Heart right ventricle (tissue), 16 donors: ENCODE results near the gene TESMIN. TPM values are rescaled to one million over a fixed set of nuclear protein-coding genes. Genes with fewer than 3 reads are reported as not detected.

Source experiments
- ATAC-seq, 8 donors: fragments of 200-7000 bp; cut with Tn5 transposase; one replicate each; pipeline ENCODE4 v1.9.1; 2020; ENCODE audit warnings: mild to moderate bottlenecking in 8 of 8, moderate library complexity in 8 of 8, moderate number of reproducible peaks in 1 of 8
- DNase-seq, 2 donors: peaks; one replicate each; pipeline ENCODE4 v3.0.0-alpha.2; 2020
- H3K27ac ChIP-seq, 10 donors: fragments of 200-600 bp; sonication (generic) in 2 of 10; one replicate each; pipeline versions ENCODE4 v1.5.0 to v1.8.0; 2020 to 2022; ENCODE audit warnings: mild to moderate bottlenecking in 3 of 10
- H3K27me3 ChIP-seq, 7 donors: fragments of 200-600 bp; one replicate each; pipeline ENCODE4 v1.8.0; 2021 to 2022; ENCODE audit warnings: mild to moderate bottlenecking in 2 of 7
- H3K36me3 ChIP-seq, 9 donors: fragments of 200-600 bp; sonication (generic) in 1 of 9; one replicate each; pipeline versions ENCODE4 v1.5.0 to v1.8.0; 2020 to 2022; ENCODE audit warnings: mild to moderate bottlenecking in 2 of 9
- H3K4me1 ChIP-seq, 9 donors: fragments of 200-600 bp; sonication (generic) in 1 of 9; one replicate each; pipeline versions ENCODE4 v1.5.0 to v1.8.0; 2020 to 2022; ENCODE audit warnings: mild to moderate bottlenecking in 4 of 9
- H3K4me3 ChIP-seq, 10 donors: fragments of 200-600 bp; sonication (generic) in 2 of 10; one replicate each; pipeline versions ENCODE4 v1.5.0 to v1.8.0; 2020 to 2022; ENCODE audit warnings: mild to moderate bottlenecking in 7 of 10, moderate library complexity in 2 of 10
- H3K9me3 ChIP-seq, 11 donors: fragments of 200-600 bp in 10 of 11; sonication (generic) in 2 of 11; one replicate each; pipeline versions ENCODE4 v1.5.0 to v1.8.0; 2013 to 2022; ENCODE audit warnings: mild to moderate bottlenecking in 2 of 11, control low read depth in 1 of 11, moderate library complexity in 1 of 11
- CTCF ChIP-seq, 9 donors: fragments of 200-600 bp; sonication (generic) in 2 of 9; IDR thresholded peaks; one replicate each; pipeline versions ENCODE4 v1.5.0 to v1.8.0; 2021 to 2022; ENCODE audit warnings: antibody characterized with exemption in 9 of 9, mild to moderate bottlenecking in 5 of 9, moderate library complexity in 1 of 9
- WGBS, 2 donors: extraction: QIAGEN DNeasy Blood & Tissue Kit; methylation state at CpG; one replicate each; pipeline ENCODE4 v1.1.7; 2013; ENCODE audit warnings: inconsistent platforms in 1 of 2; 5-methylcytosine and 5-hydroxymethylcytosine counted together
- intact Hi-C, 10 donors: fragments of 100-400 bp; cut with DNase I; formaldehyde crosslinking; loops; one replicate each; pipeline versions ENCODE4 v1.11.1 to v1.14.2; 2022
- polyA plus RNA-seq, 2 donors: library from polyadenylated mRNA; stranded (reverse); fragments of 200-250 nt; gene quantifications; one replicate each; pipeline ENCODE4 v1.2.3, GENCODE V29; 2013
- total RNA-seq, 10 donors: library from RNA; stranded (reverse); fragmentation: NEBNext Ultra II Directional in 3 of 10; extraction: Animal tissue kit (Norgen Biotek cat#: 25700) in 3 of 10; gene quantifications; one replicate each; pipeline versions ENCODE4 v1.2.1 to v1.2.4, GENCODE V29; 2021 to 2023
- donor health status: Arrhythmogenic right ventricular cardiomyopathy.
- donor health status: ischemic (EF 13 %, LVEDD 7.1; RV severe dilation, severe dysfunction).
- donor health status: healthy with polysubstance abuse.
- donor health status: DM: no; HTN: yes; CAD: no.
- donor health status: DM: no; HTN: no; CAD: no.
- donor health status: ischemic (EF 25% LVEDD 6.9; RV normal size, moderate dysfunction).
- donor health status: ischemic (EF 25% LVEDD 5.7; RV mildly dilated, moderate dysfunction).
- donor health status: healthy.
- donor health status: DM: yes; HTN: yes; CAD: no.
- donor health status: Ischemic cardiomyopathy.
- donor health status: ischemic (EF 35%, LVEDD 5.7; RV mildly dilated, moderate dysfunction).
- donor health status: nonischemic (EF 11% LVEDD 7.7; RV severe dilation, severe dysfunction).
- donor health status: DM: yes; HTN: yes; CAD: no.
- donor health status: PGD.
- donor health status: ischemic (EF 29% LVEDD 5.4; RV normal size, mild dysfunction).
- donor health status: nonischemic (EF 23%, LVEDD 6.1; RV moderate dilation, normal function).

The TESMIN gene
- total and polyA plus RNA-seq, 12 donors = 0.13 to 2.6 (median 0.63) TPM; not detected in 2

- DNase-seq = no peak
- H3K9me3 ChIP-seq = no peaks in the 10 kb centered on the region
- no peak for TF ChIP-seq CTCF (IDR thresholded peaks at IDR 0.05)
These were observed 37.1 kb downstream of the TESMIN start for GRCh38 chr11:68714060-68714856.

DNA sequence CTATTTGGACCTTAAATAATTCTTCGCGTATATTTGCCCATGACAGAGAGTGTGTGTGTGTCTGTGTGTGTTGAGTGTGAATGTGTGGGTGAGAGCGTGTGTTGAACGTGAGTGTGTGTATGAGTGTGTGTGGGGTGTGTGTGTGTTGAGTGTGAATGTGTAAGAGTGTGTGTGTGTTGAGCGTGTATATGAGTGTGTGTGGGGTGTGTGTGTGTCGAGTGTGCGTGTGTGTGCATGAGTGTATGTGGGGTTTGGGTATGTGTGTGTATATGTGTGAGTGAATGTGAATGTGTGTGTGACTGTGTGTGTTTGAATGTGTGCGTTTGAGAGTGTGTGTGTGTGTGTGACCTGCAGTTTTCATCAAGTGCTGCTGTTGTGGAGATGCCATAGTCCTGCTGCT, 40.2 kb downstream of the TESMIN start:
- H3K27me3 ChIP-seq = peaks cover 0 to 21% (median 7%) of the 10 kb centered on the region in 7 donors
- no peaks in the 10 kb centered on the region for H3K36me3 ChIP-seq
- no peak for DNase-seq
- peaks cover 0 to 14% (median 0%) of the 10 kb centered on the region in 9 donors for H3K4me1 ChIP-seq
- 94 to 96% methylated on average over 8 of the region's 8 CpGs for WGBS, 2 donors
- no peak overlapping the region for H3K4me3 ChIP-seq
- no peak overlapping the region for H3K27ac ChIP-seq
- H3K9me3 ChIP-seq = no peaks in the 10 kb centered on the region
- ATAC-seq = no peak
- intact Hi-C loops = loop anchor here in 1 of 10 donors (10.0 kb wide), 1 partner anchor 1084 kb away; no protein-coding TSS in a partner anchor
- TF ChIP-seq CTCF (IDR thresholded peaks at IDR 0.05) = no peak

More at GRCh38 chr11:68714060-68714856, 37.1 kb downstream of the TESMIN start:
- intact Hi-C loops = loop anchor here in 1 of 10 donors (10.0 kb wide), 1 partner anchor 1081 kb away; no protein-coding TSS in a partner anchor
- Histone ChIP-seq H3K36me3 (no peaks in the 10 kb centered on the region), H3K4me1 (peaks cover 0 to 14% (median 0%) of the 10 kb centered on the region in 9 donors), H3K27ac (peak overlapping the region in 1 of 10 donors; percentile 34), H3K27me3 (peaks cover 0 to 30% (median 6%) of the 10 kb centered on the region in 7 donors), H3K4me3 (no peak overlapping the region)
- ATAC-seq = no peak
- WGBS, 2 donors = 66 to 69% methylated on average over 23 of the region's 23 CpGs

GRCh38 chr11:68710409-68710808, 40.9 kb downstream of the TESMIN start:
- peaks cover 0 to 23% (median 9%) of the 10 kb centered on the region in 7 donors for H3K27me3 ChIP-seq
- no peaks in the 10 kb centered on the region for H3K9me3 ChIP-seq
- intact Hi-C loops = loop anchor here in 1 of 10 donors (10.0 kb wide), 1 partner anchor 1084 kb away; no protein-coding TSS in a partner anchor
- ATAC-seq = no peak
- no peak overlapping the region for H3K27ac ChIP-seq
- no peak for DNase-seq
- H3K4me3 ChIP-seq = no peak overlapping the region
- no peak for TF ChIP-seq CTCF (IDR thresholded peaks at IDR 0.05)
- WGBS, 2 donors = 84% methylated on average over 11 of the region's 11 CpGs
- no peaks in the 10 kb centered on the region for H3K36me3 ChIP-seq
- H3K4me1 ChIP-seq = peaks cover 0 to 14% (median 0%) of the 10 kb centered on the region in 9 donors

DNA sequence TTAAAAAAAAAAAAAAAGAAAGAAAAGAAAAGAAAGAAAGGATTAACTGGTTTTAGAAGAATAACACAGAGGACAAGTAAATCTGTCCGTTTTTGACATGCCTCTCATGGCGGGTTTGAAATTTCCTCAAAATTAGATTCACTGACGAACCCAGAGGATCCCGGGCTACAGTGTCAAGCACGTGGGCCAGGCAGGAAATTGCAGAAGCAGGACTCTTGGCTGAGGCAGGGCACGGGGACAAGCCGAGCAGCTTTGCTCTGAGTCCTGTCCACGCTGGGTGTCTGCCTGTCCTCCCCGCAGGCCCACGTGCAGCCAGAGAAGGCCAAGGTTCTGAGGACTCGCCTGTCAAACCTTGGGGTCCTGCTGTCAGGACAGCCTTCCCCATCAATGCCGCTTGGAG, 42.3 kb downstream of the TESMIN start:
- Histone ChIP-seq H3K27me3 (peaks cover 0 to 31% (median 14%) of the 10 kb centered on the region in 7 donors), H3K4me1 (peaks cover 0 to 2% (median 0%) of the 10 kb centered on the region in 9 donors), H3K27ac (no peak overlapping the region), H3K9me3 (no peaks in the 10 kb centered on the region), H3K4me3 (no peak overlapping the region), H3K36me3 (no peaks in the 10 kb centered on the region)
- WGBS, 2 donors = 72 to 76% methylated on average over 12 of the region's 12 CpGs
- no peak for ATAC-seq
- intact Hi-C loops = no loop called here
- no peak for DNase-seq
- no peak for TF ChIP-seq CTCF (IDR thresholded peaks at IDR 0.05)
